ENCODE measurements around the gene HNF1A.

Gene HNF1A

DNA sequence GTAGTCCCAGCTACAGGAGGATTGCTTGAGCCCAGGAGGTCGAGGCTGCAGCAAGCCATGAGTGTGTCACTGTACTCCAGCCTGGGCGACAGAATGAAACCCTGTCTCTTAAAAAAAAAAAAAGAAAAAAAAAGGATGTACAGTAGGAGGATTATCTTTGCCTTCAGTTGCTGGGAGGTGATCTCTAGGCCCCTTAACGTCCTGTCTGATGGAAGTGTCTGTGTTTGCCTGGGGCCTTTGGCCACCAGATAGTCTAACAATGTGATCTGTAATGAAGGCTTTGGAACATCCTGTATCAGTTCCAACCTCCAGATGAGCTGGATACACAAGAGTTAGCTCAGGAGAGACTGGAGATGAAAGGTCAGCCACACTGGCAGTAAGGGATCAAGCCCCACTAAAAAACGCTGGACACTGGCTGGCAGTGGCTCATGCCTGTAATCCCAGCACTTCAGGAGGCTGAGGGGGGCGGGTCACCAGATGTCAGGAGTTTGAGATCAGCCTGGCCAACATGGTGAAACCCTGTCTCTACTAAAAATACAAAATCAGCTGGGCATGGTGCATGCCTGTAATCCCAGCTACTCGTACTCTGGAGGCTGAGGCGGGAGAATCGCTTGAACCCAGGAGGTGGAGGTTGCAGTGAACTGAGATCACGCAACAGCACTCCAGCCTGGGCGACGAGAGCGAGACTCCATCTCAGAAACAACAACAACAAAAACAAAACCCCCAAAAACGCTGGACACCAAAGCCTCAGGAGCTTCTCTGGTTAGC is 19.0 kb upstream of the HNF1A start:
- no peak for DNase-seq (ENCODE audit: low read depth)

DNA sequence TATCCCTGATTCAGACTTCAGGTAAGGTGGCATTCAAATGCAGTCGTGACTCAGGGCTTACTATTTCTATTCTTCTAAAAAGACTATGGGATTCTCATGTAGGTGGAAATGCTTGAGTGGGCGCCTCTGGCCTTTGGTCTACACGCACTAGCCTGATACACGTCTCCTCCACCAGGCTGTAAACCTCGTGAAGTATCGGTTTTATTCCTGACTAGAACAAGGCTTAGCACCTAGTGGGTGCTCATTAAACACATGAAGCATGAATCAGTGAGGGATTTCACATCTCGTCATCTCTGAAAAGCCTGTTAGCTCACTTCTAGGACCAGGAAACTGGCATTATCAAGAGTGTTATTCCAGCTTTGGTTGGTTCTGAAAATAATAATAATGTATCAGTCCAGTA is 17.7 kb upstream of the HNF1A start:
- no peak for DNase-seq (ENCODE audit: low read depth)

DNA sequence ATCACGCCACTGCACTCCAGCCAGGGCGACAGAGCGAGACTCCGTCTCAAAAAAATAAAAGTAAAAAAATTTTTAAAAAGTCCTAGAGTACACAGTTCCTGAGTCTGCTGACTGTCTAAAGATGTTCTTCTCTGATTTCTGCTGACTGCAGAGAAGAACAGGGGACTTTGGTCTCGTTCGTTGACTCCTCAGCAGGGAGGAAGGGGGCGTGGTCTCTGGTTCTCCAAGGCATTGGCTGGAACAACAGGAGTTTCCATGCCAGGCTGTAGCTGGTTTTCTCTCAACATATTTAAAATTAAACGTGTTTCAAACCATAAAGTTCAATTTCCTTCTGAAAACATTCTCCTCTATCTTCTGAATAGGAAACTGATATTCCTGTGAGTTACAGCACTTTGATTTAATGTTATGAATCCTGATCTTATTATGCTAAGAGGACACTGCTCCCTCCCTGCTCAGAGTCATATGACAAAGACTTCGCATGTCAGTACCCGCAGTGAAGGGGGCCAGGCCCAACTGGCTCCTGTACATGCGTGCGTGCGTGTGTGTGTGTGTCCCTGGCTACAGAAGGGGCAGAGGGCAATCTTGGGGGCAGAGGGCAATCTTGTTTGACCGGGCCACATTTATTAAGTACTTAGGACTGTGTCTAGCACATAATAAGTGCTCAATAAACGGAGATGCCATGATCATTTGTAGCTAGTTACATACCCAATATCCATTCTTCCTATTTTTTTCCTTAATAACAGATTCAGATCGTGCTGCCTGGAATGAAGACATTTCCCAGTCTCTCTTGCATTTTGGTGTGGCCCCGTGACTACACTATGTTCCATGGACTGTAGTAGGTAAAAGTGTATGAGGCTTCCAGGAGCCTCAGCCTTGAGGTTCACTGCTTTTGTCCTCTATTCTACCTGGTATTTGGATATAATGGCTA is 16.5 kb upstream of the HNF1A start:
- DNase-seq (ENCODE audit: low read depth): no peak

DNA sequence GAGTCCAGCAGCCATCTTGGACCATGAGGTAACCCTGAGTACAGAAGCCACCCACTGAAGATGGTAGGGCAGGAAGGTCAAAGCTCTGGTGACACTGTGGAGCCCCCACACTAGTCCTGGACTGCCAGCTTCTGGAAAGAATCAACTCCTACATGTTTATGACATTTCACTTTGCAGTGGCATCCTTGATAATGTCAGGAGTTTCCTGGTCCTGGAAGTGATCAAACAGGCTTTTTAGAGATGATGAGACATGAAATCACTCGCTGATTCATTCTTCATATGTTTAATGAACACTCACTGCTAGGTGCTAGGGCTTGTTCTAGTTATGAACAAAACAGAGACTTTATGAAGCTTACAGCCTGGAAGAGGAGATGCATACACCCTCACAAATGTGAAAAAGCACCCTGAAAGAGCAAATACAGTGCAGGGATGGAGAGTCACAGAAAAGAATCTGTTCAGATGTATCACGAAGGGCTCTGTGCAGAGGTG is 15.8 kb upstream of the HNF1A start:
- DNase-seq (ENCODE audit: low read depth): no peak

DNA sequence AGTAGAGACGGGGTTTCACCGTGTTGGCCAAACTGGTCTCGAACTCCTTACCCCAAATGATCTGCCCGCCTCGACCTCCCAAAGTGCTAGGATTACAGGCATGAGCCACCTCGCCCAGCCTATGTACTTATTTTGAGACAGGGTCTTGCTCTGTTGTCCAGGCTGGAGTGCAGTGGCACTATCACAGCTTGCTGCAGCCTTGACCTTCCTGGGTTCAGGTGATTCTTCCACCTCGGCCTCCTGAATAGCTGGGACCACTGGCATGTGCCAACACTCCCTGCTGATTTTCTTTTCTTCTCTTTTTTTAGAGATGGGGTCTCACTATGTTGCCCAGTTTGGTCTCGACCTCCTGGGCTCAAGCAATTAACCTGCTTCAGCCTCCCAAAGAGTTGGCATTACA is 14.0 kb upstream of the HNF1A start:
- no peak for DNase-seq (ENCODE audit: low read depth)

DNA sequence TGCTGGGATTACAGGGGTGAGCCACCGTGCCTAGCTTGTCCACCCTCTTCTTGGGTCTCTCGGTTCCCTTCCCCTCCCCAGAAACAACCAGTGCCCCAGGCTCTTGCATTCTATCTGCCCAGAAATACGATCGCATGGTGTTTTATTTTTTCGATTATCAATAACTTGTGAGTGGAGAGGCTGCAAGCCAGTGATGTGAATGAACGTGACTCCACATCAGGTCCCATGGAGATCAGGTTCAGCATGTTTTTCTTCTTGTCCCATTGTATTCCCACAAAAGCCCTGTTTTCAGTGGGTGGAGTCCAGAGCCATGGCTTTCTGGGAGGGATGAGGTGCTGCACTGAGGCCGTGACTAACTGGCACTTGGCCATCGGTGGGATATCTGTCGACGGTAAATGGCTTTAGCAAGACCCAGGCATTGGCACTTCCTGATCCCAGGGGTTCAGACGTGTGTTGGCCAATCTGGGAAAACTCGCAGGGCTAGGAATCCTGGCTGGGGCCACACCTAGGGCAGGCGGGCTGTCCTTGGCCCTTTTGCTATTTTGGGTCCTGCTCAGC is 12.7 kb upstream of the HNF1A start:
- DNase-seq (ENCODE audit: low read depth): no peak

DNA sequence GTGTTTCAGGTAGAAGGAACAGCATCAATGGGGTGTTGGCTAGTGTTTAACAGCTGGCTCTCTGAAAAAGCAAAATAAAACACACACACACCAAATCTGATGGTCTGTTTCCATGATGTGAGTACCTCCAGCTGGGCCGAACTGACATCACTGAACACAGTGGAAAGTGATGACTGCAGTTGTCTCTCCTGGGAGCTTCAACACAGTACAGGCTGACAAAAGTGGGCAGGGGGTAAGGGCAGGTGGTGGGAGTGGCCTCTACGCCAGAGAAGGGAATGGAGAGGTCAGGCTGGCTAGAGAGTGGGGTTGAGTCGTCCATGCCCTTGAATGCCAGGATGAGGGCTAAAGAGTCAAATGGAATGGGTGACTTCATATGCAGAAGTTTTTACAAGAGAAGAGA is 8.0 kb upstream of the HNF1A start:
- DNase-seq (ENCODE audit: low read depth): no peak

DNA sequence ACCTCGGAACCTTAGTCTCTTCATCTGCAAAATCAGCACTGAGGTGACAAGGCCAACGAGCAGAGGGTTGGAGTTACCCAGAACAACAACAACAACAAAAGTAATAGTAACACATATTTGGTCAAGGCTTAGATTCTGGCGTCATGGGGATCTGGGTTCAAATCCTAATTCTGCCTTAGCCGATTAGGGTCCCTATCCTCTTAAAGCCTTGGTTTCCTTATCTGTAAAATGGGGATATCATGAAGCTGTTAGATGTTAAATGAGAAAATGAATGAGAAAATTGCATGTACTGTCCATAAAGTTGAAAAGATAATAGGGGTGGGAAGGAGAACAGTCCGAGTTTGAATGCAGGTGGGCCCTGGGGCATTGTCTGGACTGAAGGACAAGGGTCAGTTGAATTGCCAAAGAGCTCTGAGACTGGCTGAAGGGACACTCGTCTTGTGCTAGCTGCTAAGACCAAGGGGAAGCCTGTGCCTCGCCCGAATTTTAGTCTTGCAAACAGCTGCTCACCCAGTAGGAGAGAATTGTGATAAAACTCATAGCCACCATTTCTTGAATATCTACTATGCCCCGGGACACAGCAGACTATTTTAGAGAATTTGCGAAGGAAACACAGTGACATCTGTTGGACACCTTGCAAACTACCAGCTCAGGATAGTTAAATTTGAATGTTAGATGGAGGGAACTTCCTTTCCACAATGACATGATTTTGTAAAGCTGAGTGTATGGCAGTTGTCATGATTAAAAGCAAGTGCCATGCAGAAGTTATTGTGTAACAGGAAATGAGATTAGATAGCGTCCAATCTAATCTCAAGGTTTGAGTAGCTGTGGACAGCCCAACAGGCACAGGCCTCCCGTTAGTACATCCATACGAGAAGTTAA is 6.8 kb upstream of the HNF1A start:
- DNase-seq (ENCODE audit: low read depth): peak; percentile 24

DNA sequence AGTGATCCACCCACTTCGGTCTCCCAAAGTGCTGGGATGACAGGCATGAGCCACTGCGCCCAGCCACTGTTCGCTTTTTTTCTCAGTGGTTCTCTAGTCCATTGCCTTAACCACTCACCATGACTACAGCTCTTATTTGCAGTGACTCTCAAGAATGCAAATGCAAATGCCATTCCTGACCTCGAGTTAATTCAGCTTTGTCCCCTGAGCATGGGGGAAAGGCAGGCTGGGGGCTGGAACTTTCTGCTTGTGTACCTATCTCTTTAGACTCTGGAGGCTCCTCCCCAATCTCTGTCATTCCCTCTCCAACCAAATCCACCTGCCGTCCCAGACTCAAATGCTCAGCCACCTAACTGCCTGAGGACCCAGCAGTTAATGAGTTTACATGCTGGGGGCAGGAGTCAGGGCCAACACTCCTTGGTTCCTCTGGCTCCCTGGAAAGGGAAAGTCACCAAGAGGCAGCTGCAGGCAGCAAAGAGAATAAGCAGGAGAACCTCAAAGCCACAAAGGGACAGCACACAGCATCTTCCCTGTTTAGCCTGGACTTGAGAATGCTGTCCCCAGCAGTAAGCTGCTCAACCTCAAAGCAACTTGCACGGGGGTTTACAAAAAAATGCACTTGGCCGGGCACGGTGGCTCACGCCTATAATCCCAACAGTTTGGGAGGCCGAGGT is 5.3 kb upstream of the HNF1A start:
- no peak for DNase-seq (ENCODE audit: low read depth)

DNA sequence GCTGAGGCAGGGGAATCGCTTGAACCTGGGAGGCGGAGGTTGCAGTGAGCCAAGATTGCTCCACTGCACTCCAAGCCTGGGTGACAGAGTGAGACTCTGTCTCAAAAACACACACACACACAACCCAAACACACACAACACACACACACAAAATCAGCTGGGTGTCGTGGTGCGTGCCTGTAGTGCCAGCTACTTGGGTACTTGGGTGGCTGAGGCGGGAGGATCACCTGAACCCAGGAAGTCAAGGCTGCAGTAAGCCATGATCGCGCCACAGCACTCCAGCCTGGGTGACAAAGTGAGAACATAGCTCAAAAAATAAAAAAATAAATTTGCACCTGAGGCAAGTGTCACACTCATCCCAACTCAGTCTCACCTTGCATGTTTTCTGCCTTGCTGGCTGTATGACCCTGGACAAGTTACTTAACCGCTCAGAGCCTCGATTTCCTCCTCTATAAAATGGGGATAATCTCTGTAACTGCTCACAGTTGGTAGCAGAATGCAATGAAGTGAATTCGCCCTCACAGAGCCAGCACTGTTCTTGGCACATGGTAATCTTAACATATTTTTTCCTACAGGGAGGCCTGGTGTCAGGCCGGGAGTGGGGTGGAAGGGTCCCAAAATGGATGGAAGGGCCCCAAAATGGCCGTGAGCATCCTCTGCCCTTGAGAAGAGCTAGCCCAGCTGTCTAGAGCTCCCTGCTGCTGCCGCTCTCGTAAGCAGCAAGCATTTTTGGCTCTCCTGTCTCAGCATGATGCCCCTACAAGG is 630 bp upstream of the HNF1A start:
- no peak for DNase-seq (ENCODE audit: low read depth)

DNA sequence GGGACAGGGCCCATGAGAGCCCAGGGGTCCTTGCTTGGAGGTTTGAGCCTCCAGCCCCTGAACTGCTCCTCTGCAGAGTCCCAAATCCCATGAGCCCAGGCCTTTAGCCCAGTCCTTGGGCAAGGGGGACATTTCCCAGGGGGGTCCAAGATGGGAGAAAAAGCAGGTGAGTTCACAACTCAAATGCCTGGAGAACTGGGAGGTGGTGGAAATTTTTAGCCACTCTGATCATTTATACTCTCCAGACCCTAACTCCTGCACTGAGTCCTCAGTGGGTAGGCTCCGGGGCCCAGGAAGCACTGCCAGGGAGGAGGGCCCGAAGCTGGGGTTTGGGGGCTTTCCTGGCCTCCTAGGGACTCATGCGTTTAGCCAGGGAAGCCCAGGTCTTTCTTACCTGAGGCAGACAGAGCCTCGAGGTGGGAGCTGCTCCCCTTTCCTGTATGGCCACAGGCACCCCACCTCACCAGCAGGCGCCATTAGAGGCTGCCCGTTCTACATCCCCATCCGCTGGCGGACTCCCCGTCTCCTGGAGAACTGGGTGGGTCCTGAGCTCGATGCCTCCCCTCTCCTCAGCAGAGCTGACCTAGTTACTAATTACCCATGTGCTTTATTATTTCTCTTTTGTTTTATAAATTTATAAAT is 998 bp downstream of the HNF1A start:
- DNase-seq (ENCODE audit: low read depth): no peak

DNA sequence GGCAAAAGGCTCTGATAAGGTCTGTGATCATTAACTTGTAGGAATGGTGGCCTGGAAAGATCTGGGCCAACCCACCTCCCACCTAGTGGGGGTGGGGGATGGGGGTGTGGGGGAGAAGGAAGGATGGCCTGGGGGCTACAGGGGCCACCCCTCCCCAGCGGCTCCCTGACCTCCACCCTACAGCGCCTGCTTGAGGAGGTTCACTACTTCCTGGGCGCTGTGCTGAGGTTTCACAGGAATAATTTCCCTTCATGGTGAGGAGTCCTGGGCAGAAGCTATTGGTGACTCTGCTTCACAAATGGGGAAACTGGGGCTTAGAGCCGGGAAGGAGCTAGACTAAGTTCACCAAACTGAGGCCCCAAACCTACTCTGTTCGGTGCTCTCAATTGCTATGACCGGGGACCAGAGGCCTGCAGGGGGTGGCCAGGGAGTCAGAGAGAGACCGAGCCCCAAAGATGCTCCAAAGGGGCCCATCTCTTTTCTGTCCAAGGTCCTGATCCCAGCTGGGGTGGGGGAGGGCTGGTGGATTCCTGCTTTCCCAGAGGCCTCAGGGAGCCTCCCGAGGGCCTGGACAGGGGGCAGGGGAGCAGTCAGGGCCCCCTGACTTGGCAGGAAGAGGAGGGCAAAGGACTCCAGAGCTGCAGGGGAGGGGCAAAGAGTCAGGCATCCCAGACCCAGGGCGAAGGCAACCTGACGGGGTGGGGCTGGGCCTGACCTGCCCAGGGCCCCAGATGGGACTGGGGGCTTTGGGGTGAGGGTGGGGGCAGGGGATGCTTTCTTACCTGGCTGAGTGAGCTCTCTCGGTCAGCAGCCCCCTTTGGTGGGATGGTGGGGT is 1.7 kb downstream of the HNF1A start:
- no peak for DNase-seq (ENCODE audit: low read depth)

DNA sequence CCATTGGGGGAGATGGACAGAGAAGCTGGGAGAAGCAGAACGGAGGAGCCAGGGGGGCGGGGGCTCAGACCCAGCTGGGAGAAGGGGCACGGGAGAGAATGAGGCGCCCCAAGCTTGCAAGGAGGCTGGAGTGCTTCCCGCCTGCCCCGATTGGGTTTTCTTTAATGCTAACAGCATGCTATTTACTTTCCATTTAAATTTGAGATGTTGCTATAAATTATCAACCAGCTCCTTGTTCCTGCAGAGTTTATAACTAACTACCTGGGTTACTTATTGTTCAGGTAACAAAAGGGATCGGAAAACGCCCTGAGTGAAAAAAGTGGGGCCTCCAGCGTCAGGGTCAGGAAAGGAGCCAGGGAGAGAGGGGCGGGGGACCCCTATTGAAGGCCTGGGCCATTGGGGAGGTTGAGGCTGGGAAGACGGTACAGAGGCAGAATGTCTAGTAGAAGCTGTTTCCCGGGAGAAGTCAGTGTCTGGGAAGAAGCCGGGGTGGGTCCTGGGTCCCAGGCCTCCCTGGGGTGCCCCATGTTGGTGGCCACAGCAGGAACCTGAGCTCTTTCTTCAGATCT is 2.5 kb downstream of the HNF1A start:
- no peak for DNase-seq (ENCODE audit: low read depth)

DNA sequence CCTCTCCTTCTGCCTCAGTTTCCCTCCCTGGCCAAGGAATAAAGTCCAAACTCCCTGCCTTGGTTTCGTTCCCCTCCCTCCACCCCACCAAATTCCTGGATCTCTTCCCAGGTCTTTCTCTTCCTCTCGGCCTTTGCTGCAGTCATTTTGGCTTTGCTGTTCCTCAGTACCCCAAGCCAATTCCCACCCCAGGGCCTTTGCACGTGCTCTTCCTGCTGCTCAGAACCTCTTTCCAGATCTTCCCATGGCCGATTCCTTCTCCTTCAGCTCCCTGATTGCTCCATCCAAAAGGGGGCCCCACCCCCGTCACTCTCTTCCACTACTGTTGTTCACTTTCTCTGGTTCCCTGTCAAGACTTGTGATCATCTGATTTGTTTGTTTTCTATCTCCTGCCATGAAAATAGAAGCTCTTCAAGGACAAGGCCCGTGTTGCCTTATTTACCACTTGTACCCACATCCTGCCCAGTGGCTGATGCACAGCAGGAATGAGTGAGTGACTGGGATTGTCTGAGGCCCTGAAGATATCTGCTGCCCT is 3.1 kb downstream of the HNF1A start:
- DNase-seq (ENCODE audit: low read depth): no peak

DNA sequence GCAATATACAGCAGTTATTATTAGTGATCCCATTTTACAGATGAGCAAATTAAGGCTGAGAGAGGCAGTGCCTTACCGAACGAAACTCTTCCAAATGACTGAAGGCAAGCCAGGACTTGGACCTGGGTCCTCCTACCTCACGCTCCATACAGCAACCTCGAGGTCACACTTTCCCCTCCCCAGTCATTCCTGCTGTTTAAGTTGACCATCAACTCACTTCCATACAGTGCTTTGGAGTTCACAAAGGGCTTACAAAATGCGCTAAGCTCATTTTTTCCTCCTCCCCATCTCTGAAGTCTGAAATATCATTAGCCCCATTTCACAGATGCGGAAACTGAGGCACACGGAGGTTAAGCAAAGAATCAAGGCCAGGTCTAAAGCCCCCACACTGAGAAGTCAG is 4.3 kb downstream of the HNF1A start:
- no peak for DNase-seq (ENCODE audit: low read depth)

DNA sequence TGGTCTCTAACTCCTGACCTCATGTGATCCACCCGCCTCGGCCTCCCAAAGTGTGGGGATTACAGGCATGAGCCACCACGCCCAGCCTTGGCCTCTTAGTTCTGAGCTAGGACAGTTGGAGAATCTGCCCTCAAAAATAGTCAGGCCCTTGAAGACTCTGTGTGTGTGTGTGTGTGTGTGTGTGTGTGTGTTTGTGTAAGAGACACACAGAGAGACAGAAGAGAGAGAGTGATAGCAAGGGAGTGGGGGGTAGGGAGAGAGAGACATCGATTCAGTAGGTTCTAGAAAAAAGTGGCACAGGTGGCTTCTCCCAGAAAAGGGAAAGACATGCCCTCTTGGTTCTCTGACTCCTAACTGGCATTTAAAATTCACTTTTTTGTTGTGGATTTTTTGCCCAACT is 5.4 kb downstream of the HNF1A start:
- no peak for DNase-seq (ENCODE audit: low read depth)

DNA sequence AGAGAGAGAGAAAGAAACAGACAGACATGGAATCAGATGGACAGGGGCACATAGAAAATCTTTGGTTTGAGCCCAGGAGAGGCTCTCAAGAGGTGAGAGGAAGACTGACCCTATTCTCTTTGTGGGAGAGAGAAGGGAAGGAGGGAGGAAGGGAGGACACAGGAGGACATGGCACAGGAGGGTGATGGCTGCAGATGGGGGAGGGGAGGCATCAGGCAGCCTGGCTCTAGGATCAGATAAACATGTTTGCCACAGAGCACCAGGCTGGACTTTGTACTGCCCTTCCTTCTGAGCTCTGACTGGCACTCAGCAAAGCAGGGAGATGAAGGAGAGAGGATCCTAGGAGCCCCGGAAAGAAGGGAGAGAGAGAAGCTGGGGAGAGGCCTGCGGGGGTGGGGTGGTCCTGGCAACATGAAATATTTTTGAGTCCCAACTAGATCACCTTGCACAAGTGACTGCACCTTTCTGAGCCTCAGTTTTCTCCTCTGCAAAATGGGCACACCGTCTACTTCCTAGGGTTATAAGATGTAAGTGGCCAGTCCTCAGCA is 6.1 kb downstream of the HNF1A start:
- no peak for DNase-seq (ENCODE audit: low read depth)

DNA sequence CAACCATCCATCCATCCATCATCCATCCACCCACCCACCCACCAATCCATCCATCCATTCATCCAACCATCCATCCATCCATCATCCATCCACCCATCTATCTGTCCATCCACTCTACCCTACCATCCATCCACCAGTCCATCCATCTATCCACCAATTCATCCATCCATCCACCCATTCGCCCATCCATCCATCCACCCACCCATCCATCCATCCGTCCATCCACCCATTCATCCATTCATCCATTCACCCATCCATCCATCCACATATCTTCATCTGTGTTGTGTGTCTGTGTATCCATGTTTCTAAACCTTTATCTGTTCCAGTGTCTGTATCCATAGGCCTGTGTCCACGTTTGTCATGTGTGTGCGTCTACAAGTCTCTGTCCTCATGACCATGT is 9.9 kb downstream of the HNF1A start:
- no peak for DNase-seq (ENCODE audit: low read depth)

All from stimulated activated CD4-positive, alpha-beta T cell treated with anti-CD3 and anti-CD28 coated beads, Interleukin-2, amount 100 ng/mL, for 4 hours (primary cell).